HG02588 (cell line): ENCODE results near the gene LAMA4.
"Not testable (repeated sequence)": the region's sequence is repeated elsewhere in the genome, so short reads cannot be mapped to it uniquely, and the experiment has no call there.

Experiments used
- ATAC-seq: cut with Tn5 transposase; IDR thresholded peaks from one replicate; pipeline ENCODE4 v1.9.1; 2021; ENCODE audit warnings: mild to moderate bottlenecking, moderate library complexity; ENCODE audit not compliant: unreplicated experiment

LAMA4 gene

DNA sequence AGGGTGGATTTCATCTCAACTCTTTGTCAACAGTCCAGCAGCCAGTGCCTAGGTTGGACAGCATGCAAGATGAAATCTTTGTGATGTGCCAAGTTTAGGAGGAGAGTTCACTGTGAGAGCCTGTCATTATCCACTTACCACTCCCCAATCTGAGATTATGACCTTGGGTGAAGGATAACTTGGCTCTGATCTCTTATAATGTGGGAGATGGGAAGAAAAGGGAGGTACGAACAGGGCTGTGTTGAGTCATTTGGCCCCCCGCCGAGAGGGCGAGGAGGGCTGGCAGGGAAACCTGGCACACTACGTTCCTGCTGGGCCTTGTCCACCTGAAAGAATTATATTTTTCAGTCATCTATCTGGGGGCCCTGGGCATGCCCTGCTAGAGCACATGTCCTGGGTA, 35.8 kb downstream of the LAMA4 start:
- no peak for ATAC-seq

GRCh38 chr6:112216662-112217551, 37.5 kb downstream of the LAMA4 start:
- no peak for ATAC-seq

DNA sequence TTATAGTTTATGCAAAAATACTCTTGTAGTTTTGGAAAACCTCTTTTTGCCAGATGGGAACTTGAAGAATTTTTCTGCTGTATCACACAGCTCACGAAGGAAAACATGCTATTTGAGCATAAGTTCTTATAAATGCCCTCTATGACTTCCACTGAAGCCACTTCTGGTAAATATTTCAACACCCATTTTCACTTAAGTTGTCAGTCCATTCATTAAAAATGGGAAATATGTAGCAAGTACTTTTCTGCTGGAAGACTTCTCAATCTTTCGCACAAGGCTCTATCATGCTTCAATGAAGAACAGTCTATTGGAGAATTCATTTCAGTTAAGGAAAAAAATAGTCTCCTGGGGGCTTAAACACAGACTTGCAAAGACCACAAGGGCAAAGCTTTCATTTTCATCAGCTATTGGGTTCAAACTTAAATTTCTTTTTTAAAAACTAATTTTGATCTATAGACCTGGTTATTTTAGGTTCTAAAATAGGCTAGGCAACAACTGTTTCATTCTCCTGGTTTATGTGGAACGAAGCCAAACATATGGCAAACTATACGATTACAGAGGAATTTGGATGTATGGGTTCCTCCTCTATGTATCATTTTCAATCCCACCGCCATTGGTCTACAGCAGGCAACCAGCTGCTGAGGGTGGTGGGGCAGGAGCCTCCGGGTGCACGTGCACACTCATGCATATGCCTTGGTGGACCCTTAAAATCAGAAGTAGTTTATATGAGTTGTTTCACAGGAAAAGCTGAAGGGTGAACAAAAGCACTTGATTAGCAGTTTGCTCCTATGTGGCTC, 38.7 kb downstream of the LAMA4 start:
- no peak for ATAC-seq

DNA sequence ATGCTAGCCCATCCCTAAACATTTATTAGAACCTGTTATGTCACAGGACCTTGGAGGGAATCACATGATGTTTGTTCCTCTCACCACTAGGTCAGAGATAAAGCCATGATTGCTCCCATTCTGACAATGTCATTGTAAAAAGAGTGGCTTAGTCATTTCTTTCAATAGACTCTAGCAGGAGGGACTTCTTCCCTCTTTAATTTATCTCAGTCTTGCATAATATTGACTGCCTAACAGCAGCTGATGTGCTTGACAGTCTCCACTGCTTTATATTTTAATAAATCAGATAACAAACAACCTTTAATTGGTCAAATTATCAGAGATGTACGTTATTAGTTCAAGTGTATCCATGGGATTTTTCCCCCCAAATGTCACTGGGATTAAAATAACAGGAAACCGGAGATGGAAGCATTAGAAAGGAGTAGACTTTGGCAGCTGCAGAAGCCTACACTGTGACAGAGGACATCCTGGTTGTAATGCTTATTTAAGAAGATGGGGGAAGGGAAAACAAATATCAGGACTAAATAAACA, 39.6 kb downstream of the LAMA4 start:
- no peak for ATAC-seq

- ATAC-seq, result no peak
Observed at GRCh38 chr6:112210852-112211251, 43.5 kb downstream of the LAMA4 start.

- ATAC-seq, result no peak
Observed at GRCh38 chr6:112209131-112209530, 45.2 kb downstream of the LAMA4 start.

- no peak for ATAC-seq
Observed at GRCh38 chr6:112207776-112208175, 46.6 kb downstream of the LAMA4 start.

- ATAC-seq, result no peak
Observed at GRCh38 chr6:112207131-112207530, 47.2 kb downstream of the LAMA4 start.

DNA sequence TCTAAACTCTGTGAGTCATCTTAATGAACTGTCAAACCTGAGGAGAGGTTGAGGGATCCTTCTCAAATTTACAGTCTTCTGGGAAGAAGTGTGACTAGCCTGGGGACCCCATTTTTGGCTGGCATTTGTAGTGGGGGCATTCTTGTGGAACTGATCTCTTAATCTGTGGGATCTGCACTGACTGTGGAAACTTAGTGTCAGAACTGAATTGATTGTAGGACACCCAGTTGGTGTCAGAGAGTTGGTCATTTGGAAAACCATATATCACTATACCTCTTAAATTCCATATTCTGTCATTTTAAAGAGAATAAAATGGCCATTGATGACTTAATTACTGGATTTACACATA, 48.3 kb downstream of the LAMA4 start:
- no peak for ATAC-seq

GRCh38 chr6:112205427-112206109, 48.8 kb downstream of the LAMA4 start:
- ATAC-seq, result no peak

- no peak for ATAC-seq
Observed at GRCh38 chr6:112204350-112204706, 50.0 kb downstream of the LAMA4 start.

DNA sequence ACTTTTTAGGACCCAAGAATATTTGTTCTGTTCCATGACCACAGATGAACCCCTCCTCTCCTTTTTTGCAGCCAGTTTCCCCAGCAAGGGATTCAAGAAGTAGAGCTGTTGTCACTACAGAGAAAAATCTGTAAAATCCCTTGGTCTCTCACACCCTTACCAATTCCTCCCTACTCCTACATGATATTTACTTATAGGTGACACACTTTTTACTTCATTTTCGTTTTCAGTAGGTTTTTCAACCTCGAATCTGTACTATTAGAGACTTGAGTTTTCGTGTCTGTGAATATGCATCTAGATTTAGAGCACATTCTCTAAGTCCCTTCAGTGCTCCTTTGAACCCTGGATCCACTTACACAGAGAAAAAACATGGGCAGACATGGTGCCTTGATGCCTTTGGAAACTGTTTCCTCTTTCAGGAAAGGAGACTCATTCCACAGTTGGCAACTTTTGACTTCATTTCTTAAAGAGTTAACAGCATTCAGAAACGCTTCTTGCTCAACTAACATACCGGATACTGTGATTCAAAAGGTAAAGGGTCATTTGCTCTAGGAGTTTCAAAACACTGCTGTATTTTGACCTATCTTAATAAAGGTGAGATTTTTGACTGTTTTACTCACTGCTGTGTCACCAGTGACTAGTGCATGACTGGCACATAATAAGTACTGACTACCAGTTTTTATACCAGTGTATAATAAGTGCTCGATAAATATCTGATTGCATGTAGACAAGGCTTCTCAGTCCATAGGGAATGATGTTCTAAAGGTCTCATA, 50.6 kb downstream of the LAMA4 start:
- ATAC-seq, result no peak

- ATAC-seq, result peak; percentile 74
Observed at GRCh38 chr6:112202639-112203341, 51.6 kb downstream of the LAMA4 start.

DNA sequence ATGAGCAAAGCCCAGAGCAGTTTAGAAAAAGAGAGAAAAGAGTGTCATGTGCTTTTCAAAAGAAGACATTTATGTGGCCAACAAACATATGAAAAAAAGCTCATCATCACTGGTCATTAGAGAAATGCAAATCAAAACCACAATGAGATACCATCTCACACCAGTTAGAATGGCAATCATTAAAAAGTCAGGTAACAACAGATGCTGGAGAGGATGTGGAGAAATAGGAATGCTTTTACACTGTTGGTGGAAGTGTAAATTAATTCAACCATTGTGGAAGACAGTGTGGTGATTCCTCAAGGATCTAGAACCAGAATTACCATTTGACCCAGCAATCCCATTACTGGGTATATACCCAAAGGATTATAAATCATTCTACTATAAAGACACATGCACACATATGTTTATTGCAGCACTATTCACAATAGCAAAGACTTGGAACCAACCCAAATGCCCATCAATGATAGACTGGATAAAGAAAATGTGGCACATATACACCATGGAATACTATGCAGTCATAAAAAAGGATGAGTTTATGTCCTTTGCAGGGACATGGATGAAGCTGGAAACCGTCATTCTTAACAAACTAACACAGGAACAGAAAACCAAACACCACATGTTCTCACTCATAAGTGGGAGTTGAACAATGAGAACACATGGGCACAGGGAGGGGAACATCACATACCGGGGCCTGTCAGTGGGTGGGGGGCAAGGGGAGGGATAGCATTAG, 54.0 kb downstream of the LAMA4 start:
- ATAC-seq, result not testable (repeated sequence)

- no peak for ATAC-seq
Observed at GRCh38 chr6:112199001-112199403, 55.4 kb downstream of the LAMA4 start.

GRCh38 chr6:112198582-112198981, 55.8 kb downstream of the LAMA4 start:
- no peak for ATAC-seq

GRCh38 chr6:112197636-112198035, 56.7 kb downstream of the LAMA4 start:
- no peak for ATAC-seq

DNA sequence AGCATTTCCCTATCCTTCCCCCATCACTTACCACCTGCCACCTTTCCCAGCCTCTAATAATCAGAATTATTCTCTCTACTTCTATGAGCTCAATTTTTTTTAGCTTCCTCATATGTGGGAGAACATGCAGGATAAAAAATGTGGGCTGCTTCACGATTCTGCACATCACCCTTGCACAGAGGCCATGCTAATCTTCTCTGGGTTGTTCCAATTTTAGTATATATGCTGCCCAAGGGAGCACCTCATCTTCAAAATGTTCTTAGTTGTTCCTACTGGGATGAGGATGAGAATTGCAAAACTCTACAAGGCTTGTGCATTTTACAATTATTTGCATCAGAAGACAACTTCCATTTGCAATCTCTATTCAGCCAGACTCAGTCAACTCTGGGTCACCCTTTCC, 58.1 kb downstream of the LAMA4 start:
- no peak for ATAC-seq

DNA sequence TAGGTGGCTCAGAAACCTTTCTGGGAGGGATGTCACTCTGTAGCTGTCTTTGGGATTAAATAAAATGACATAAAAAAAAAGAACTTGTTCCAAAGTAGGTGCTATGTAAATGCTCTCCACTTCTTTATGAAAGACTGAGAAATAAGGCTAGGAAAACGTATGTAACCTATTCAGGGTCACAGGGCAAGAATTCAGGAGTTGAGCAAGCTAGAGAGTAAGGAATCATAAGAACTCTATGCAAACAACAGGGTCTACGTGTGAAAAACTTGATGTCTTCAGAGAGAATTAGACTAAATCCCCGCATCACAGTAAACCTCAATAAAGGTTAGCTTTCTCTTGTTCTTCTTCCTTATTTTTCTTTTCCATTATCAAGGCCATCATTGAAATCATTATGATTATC, 59.2 kb downstream of the LAMA4 start:
- ATAC-seq, result no peak
